GM23248 (cell line): ENCODE data around the gene ABCC3.

Experiments used
- EZH2 ChIP-seq: fragments of 200-600 bp; sonication (generic); IDR thresholded peaks from 2 replicates; pipeline ENCODE4 v1.6.1; 2018; ENCODE audit warnings: antibody characterized with exemption, mild to moderate bottlenecking; ENCODE audit not compliant: insufficient read depth, poor library complexity, severe bottlenecking
- EZH2phosphoT487 ChIP-seq: fragments of 200-600 bp; sonication (generic); IDR thresholded peaks from 2 replicates; pipeline ENCODE4 v1.6.1; 2018; ENCODE audit warnings: antibody characterized with exemption, moderate library complexity, mild to moderate bottlenecking, low read depth; ENCODE audit not compliant: insufficient read depth

GRCh38 chr17:50637829-50638605, 3.3 kb downstream of the ABCC3 start:
- TF ChIP-seq EZH2phosphoT487: no peak
- no peak for TF ChIP-seq EZH2
